NCI-H2196 (cell line): Measurements from ENCODE around the gene MEI1.
A peak's percentile ranks its signal among the peaks of the same experiment; 100 is the strongest.
"Not testable (repeated sequence)": the region's sequence is repeated elsewhere in the genome, so short reads cannot be mapped to it uniquely, and the experiment has no call there.

Experiments
- DNase-seq: peaks from one replicate; lab custom pipeline; 2025; ENCODE audit not compliant: unreplicated experiment; lab: John Stamatoyannopoulos, UW

Gene MEI1

DNA sequence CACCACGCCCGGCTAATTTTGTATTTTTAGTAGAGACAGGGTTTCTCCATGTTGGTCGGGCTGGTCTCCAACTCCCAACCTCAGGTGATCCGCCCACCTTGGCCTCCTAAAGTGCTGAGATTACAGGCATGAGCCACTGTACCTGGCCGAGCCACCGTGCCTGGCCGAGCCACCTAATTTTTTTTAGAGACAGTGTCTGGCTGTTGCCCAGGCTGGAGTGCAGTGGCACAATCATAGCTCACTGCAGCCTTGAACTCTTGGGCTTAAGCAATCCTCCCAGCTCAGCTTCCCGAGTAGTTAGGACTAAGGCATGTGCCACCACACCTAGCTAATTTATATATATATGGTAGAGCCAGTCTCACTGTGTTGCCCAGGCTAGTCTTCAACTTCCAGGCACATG, 136.2 kb downstream of the MEI1 start:
- DNase-seq, result not testable (repeated sequence)

DNA sequence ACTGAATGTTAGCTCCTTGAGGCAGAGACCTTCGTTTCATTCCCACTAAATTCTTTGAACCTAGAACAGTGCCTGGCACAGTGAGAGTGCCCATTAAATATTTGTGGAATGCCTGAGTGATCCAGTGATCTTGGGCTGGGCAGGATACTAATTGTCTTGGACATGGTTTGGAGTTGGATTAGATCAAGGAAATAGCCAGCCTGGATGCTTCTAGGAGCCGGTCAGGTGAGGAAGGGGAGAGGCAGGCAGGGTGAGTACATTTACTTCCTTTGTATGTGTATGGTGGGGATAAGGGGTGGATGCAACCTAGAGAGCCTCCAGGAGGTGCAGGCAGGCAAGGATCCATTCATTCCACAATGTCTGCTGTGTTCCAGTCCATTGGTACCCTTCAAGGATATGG, 137.2 kb downstream of the MEI1 start:
- no peak for DNase-seq

DNA sequence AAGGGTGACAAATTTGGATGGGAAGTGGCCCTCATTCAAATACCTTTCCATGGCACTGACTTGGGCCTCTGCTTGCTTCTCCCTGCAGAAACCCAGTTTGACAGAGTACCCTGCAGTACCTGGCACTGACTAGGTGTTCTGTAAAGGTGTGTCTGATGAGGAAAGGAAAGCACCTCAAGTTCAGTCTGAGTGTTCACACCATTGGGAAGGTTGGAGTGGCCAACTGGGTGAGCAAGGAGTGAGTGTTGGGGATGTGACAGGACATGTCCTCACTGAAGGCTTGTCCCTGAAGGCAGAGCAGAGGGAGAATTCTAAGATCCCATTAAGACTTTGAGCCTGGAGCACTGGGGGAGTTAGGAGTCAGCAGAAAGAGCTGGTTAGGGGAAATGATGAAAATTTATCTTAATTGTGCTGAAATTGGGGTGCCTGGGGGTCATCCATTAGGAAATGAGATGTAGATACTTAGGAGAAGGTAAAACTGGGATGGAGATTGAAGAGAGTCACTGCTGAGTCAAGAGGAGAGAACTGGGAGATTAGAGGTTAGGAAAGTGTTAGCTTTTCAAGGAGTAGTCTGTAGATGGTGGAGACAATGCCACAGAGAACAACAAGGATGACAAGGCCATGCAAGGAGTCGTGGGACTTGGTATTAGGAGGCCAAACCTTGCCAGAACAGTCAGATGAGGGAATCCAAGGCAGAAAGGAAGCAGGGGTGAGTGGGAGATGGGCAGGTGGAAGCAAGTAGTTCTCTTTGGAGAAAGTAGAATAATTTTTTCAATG, 139.7 kb downstream of the MEI1 start:
- no peak for DNase-seq

DNA sequence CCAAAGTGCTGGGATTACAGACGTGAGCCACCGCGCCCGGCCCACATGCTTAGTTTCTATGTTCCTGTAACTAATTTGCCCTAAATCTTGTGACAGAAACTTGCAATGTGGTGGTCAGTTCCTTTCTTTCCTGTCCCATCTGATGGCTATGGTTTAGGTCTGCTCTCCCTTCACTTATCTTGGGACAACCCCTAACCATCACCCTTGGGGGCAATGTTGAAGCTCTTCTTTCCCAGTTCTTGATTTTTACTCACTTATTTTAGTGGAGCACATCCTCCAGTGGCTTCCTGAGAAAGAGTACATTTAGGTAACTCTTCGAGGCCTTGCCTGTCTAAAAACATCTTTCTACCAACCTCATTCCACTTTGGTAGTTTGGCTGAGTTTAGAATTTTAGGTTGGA, 140.9 kb downstream of the MEI1 start:
- DNase-seq, result no peak

DNA sequence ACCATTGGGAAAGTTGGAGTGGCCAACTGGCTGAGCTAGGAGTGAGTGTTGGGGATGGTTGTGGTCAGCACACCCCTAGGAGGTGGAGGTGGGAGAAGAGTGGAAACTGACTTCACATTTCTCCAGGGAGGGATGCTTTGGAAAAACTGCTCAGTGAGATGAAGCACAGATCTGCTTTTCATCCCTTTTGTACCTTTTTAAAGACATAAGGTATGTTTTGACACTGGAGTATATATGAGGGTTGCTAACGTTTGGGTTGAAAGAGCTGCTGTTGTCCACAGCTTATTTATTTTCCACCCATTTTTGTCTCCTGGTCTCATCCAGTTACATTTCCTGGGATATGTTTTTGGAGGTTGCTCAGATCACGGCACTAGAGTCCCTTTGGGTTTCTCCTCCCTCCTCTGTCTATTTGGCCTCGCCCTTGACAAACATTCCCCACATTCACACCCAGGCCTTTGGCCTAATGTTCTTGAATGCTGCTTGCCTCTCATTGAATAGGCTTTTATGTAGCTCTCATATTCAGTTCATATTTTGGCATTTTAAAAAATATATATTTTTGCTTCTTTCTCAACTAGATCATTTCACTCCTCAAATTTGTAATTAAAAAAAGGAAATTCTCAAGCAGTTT, 141.9 kb downstream of the MEI1 start:
- no peak for DNase-seq

DNA sequence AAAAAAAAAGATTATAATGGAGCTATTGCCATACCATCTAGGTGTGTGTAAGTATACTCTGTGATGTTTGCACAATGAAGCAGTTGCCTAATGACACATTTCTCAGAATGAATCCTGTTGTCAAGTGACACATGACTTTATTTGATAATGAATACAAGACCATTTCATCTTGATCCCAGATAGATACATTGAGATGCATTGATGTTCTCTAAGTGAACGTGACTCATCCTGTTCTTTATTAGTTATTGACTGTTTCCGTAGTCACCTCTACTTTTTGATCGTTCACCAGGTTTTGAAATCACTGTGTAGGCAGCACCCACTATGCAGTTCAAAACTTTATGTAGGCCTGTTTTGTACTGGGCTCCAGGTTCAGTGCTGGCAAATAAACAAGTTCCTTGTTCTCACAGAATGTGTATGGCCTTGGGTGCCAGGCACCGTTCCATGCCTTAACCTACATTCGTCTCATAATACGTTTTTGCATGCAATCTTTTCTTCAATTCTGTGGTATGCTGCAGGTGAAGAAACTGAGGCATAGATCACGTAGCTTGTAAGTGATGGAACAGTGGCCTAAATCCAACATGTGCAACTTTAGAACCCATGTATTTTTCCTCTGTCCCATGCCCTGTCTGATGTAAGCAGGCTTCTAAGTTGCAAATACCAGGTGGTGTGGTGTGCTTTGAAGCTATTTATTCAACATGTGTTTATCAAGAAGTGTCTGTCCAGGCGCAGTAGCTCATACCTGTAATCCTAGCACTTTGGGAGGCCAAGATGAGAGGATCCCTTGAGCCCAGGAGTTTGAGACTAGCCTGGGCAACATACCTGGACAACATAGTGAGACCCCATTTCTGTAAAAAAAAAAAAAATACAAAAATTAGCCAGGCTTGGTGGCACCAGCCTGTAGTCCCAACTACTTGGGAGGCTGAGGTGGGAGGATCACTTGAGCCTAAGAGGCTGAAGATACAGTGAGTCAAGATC, 144.0 kb downstream of the MEI1 start:
- DNase-seq, result no peak

DNA sequence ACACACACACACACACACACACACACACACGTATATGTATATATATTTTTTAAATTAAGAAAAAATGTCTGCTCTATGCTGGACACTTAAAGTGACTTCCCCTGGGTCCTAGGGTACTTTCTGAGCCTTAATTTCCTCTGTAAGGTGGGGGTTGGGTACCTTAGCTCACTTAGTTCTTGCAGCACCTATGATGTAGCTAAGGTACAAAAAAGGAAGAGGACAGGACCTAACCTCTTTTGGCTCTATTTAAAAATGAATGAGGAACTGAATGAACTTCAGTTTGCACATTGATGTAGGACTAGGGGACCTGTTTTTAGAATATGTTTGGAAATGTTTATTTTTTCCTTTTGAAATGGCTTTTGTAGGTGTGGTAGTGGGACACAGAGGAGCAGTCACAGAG, 144.7 kb downstream of the MEI1 start:
- DNase-seq, result no peak

DNA sequence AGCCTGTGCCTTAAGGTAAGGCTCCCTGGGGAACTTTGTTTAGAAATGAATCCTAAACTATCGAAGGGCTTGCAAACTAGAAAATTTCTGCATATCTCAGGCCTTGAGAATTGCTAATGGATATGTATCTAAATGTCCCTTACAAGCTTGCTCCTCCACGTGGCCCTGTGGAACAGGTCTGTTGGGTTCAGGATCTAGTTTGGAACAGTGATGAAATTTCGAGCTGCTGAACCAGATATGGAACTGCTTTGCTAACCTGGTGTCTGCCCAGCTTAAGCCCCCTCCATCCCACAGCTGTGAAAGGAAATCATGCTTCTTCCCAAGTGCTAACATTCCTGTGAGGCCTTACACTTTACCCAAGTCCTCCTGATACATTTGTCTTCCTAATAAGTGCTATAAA, 145.2 kb downstream of the MEI1 start:
- DNase-seq, result no peak

DNA sequence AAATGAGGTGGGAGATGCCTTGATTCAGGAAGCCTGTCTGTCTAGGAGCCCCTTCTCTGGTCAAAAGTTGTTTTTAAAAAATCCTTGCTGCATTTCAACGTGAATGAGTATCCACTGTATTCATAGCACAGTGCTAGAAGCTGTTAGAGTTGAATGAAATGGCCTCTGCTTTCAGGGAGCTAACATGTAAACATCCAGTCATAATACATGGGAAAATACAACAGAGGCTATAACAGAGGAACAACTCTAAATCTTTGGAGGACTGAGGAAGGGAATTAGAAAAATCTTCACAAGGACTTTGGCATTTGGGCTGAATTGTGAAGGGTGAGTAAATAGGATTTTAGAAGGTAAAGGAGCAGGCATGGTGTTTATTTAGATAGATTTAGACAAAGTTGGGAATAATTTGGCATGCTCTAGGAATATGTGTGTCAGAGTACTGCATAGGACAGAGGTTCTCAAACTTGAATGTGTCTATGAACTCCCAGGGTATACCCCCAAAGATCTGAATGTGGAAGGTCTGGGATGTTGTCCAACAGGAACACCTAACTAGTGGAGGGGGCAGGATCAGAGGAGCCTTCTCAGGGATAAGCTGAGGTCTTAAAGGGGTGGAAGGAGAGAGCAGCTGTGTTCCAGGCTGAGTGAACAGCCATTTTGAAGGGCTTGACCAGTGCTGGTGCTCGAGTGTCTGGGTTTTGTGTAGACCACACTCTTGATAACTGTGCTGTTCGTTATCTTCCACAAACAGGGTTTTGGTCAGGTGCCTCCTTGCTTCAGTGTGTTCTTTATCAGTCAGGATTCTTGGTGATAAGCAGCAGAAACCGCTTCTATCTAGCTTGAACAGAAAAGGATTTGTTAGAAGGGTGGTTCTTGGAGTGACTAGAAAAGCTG, 146.3 kb downstream of the MEI1 start:
- DNase-seq, result no peak

DNA sequence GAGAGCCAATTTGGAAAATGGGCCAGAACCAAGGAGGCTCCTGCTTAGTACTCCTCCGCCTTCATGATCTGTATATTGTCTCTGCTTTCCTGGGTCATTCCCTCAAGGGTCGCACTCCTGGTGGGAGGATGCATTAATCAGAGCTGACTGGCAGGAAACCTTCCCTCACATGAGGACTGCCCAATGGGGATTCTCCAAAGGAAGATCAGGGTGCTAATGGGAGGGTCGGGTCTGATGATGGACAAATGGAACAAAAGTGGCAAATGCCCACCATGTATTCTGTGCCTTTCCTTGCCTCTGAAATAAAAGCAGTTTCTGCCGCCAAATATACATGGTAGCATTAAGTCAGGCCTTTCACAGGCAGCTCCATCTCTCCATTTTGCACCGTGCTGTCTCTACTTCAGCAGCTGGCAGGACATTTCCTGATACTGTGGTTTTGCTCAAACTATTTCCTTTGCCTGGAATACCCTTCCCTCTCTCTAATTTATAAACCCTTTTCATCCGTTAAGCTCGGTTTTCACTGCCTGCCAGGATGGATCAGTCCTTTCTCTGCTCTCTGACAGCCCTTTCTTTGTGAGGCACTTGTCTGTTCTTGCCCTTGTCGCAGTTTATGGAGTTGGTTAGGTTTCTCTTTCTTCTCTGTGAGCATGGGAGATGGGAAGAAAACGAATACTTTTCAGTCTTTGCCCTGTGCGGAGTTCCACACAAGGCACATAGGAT, 147.1 kb downstream of the MEI1 start:
- no peak for DNase-seq

DNA sequence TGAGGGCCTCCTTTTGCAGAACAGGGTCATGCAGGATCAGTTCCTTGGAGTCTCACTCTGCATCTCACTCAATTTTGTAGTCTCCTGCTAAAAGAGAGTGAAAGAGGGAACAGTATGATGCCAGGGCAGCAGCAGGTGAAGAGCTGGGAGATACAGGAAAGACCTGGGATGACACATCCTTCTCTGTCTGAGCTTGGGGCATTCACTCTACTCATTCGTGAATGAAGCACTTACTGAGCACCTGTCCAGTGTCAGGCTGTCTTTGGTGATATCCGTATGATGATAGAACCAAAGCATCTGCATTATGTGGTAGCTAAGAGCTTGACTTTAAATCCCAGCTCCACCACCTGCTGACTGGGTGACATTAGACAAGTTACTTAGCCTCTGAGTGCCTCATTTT, 148.0 kb downstream of the MEI1 start:
- DNase-seq, result peak; percentile 40

DNA sequence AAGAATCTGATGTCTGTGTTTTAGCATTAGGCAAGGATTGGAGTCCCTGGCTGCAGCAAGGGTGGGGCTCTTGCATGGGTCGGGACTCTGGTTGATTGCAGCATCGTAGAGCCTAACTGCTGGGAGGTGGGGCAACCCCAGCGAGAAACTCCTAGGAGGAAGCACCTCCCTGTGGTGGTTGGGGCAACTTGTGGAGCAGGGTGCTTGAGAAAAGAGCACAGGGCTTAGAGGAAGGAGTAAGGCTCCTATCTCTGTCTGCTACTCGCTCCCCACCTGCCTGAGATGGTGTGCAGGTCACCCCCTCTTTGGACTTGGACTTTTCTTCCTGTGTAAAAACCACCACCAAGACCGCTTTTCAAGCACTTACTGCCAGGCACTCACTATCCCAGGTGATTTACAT, 149.2 kb downstream of the MEI1 start:
- no peak for DNase-seq
